Spleen (tissue), 11 donors: ENCODE results near the gene MCF2L. TPM values are rescaled to one million over a fixed set of nuclear protein-coding genes. Genes with fewer than 3 reads are reported as not detected.

ENCODE experiments used
- DNase-seq: peaks from one replicate; pipeline ENCODE4 v3.0.0-alpha.2; 2020
- H3K27ac ChIP-seq, 8 donors: fragments of 200-600 bp; sonication (generic) in 7 of 8; 1 replicate in 4 of 8; 2 replicates in 4 of 8; pipeline versions ENCODE4 v1.5.0 to v1.8.0; 2016 to 2021; ENCODE audit warnings: inconsistent platforms in 4 of 8, mild to moderate bottlenecking in 4 of 8, moderate library complexity in 1 of 8
- H3K27me3 ChIP-seq, 7 donors: fragments of 200-600 bp; sonication (generic) in 6 of 7; replicated peaks in 1 of 7; 1 replicate in 4 of 7; 2 replicates in 3 of 7; pipeline versions ENCODE4 v1.5.0 to v1.8.0; 2016 to 2021; ENCODE audit warnings: inconsistent platforms in 3 of 7, mild to moderate bottlenecking in 1 of 7
- H3K36me3 ChIP-seq, 6 donors: fragments of 200-600 bp; sonication (generic) in 5 of 6; 1 replicate in 4 of 6; 2 replicates in 2 of 6; pipeline versions ENCODE4 v1.5.0 to v1.8.0; 2016 to 2021; ENCODE audit warnings: inconsistent platforms in 2 of 6
- H3K4me1 ChIP-seq, 6 donors: fragments of 200-600 bp; sonication (generic) in 5 of 6; 1 replicate in 3 of 6; 2 replicates in 3 of 6; pipeline versions ENCODE4 v1.5.0 to v1.8.0; 2016 to 2021; ENCODE audit warnings: inconsistent platforms in 3 of 6
- H3K4me3 ChIP-seq, 8 donors: fragments of 200-600 bp; sonication (generic) in 7 of 8; 1 replicate in 4 of 8; 2 replicates in 4 of 8; pipeline versions ENCODE4 v1.5.0 to v1.8.0; 2016 to 2021; ENCODE audit warnings: inconsistent platforms in 4 of 8, mild to moderate bottlenecking in 4 of 8, moderate library complexity in 2 of 8
- H3K9me3 ChIP-seq, 8 donors: fragments of 200-600 bp; sonication (generic) in 7 of 8; 1 replicate in 4 of 8; 2 replicates in 4 of 8; pipeline versions ENCODE4 v1.5.0 to v1.8.0; 2016 to 2021; ENCODE audit warnings: inconsistent platforms in 4 of 8
- CTCF ChIP-seq, 11 experiments: fragments of 200-600 bp in 7 of 11; fragments of 450-650 bp in 4 of 11; sonication (generic) in 4 of 11; IDR thresholded peaks in 8 of 11; conservative IDR thresholded peaks in 3 of 11; 1 replicate in 7 of 11; 2 replicates in 4 of 11; pipeline versions ENCODE4 v1.4.0 to v1.8.0; 2016 to 2021; ENCODE audit warnings: antibody characterized with exemption in 11 of 11, inconsistent platforms in 4 of 11, mild to moderate bottlenecking in 1 of 11
- POLR2A ChIP-seq, 3 donors: fragments of 450-650 bp; IDR thresholded peaks; one replicate each; pipeline ENCODE4 v1.5.1; 2017; ENCODE audit warnings: antibody characterized with exemption in 3 of 3, mild to moderate bottlenecking in 1 of 3
- POLR2AphosphoS5 ChIP-seq, 3 donors: sonication (generic); formaldehyde crosslinking; IDR thresholded peaks; one replicate each; pipeline ENCODE4 v1.5.1; 2017; ENCODE audit warnings: antibody characterized with exemption in 3 of 3
- WGBS, 5 donors: extraction: QIAGEN DNeasy Blood & Tissue Kit in 3 of 5; methylation state at CpG; one replicate each; pipeline versions ENCODE4 v1.1.5 to v1.1.7; 2013 to 2018; 5-methylcytosine and 5-hydroxymethylcytosine counted together
- intact Hi-C: fragments of 100-400 bp; cut with DNase I; formaldehyde crosslinking; loops from one replicate; pipeline ENCODE4 v1.15.0; 2023; ENCODE audit warnings: low total_unique reads
- polyA plus RNA-seq, 3 donors: library from polyadenylated mRNA; stranded (reverse); fragments of 200-250 nt; gene quantifications; one replicate each; pipeline ENCODE4 v1.2.1, GENCODE V29; 2013
- total RNA-seq, 7 donors: library from RNA; depleted of rRNA in 3 of 7; stranded (reverse); fragments of >200 nt in 3 of 7; fragmentation: NEBNext Ultra II Directional in 4 of 7; extraction: Animal tissue kit (Norgen Biotek cat#: 25700) in 4 of 7; gene quantifications; one replicate each; pipeline versions ENCODE4 v1.1.0 to v1.2.1, GENCODE V29; 2016 to 2021
- donor health status: healthy with polysubstance abuse.
- donor health status: DM: no; HTN: no; CAD: no; lungs with moderate emphysema.
- donor health status: DM: no; HTN: no; CAD: no.
- donor health status: Bipolar disorder and iron deficiency.
- donor health status: healthy.
- donor health status: DM: no; HTN: no; CAD: no.
- donor health status: DM: yes; HTN: yes; CAD: no.

MCF2L gene
- total and polyA plus RNA-seq, 10 donors, result 4.3 to 21.4 (median 13.0) TPM

DNA sequence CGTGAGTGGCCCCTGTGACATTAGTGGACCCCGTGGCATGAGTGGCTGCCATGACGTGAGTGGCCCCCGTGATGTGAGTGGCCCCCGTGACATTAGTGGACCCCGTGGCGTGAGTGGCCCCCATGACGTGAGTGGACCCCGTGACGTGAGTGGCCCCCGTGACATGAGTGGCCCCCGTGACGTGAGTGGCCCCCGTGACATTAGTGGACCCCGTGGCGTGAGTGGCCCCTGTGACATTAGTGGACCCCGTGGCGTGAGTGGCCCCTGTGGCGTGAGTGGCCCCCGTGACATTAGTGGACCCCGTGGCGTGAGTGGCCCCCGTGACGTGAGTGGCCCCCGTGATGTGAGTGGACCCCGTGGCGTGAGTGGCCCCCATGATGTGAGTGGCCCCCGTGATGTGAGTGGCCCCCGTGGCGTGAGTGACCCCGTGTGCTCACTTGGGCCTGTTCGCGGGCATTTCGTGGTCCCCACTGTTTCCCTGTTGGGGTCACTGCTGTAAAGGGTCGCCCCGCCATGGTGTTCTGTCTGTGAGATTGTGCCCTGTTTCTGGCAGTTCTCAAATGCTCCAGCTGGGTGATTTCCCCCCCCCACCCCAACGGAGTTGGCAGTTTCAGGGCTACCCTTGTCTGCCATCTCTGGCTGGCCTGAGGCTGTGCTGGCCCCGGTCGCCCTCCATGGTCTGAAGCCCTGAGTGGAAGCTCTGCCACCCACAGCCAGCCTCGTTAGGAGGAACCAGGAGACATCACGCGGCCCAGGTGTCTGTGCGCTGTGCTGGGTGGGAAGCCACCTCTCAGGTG, 64.2 kb downstream of the MCF2L start:
- no peaks in the 10 kb centered on the region for H3K9me3 ChIP-seq
- peaks cover 0 to 19% (median 6%) of the 10 kb centered on the region in 6 donors for H3K4me1 ChIP-seq
- H3K27ac ChIP-seq, result no peak overlapping the region
- intact Hi-C loops, result no loop called here
- no peak for DNase-seq
- H3K27me3 ChIP-seq, result no peaks in the 10 kb centered on the region
- WGBS, 5 donors, result 79 to 97% (median 91%) methylated on average over 33 to 43 of the region's 43 CpGs
- H3K4me3 ChIP-seq, result no peak overlapping the region
- no peak for TF ChIP-seq CTCF (IDR thresholded peaks at IDR 0.05 in 8 of 11, conservative IDR thresholded peaks at IDR 0.05 in 3 of 11)
- TF ChIP-seq POLR2A (IDR thresholded peaks at IDR 0.05), result no peak
- TF ChIP-seq POLR2AphosphoS5 (IDR thresholded peaks at IDR 0.05), result no peak
- no peaks in the 10 kb centered on the region for H3K36me3 ChIP-seq

DNA sequence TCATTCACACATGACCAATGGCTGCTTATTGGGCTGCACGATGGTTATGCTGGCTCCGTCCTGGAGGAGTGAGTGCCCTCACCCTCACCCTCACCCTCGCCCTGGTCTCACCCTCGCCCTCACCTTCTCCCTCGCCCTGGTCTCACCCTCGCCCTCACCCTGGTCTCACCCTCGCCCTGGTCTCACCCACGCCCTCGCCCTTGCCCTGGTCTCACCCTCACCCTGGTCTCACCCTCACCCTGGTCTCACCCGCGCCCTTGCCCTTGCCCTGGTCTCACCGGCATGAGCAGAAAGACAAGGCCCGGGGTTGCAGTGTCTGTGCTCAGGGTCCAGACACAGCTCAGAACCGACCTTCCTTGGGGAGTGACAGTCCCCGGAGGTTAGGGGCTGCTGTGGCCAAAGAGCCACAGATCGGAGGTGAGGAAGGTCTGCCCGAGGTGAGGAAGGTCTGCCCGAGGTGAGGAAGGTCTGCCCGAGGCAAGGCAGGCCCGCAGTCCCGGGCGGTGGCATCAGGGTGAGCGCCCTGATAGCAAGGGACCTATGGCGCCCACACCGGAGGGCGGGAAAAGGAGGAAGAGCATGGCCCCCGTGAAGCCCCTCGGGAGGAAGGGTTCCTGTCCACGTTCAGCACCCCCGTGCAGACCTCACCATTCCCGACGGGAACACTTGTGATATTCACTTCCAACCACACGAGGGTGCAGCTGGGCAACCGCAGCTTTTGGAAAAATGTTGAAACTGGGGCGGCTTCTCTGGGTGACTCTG, 65.6 kb downstream of the MCF2L start:
- TF ChIP-seq CTCF (IDR thresholded peaks at IDR 0.05 in 8 of 11, conservative IDR thresholded peaks at IDR 0.05 in 3 of 11) (peak in 8 of 11 experiments; percentile 29 to 67 (median 56)), POLR2A (IDR thresholded peaks at IDR 0.05) (no peak)
- no peak overlapping the region for H3K4me3 ChIP-seq
- intact Hi-C loops, result no loop called here
- no peak overlapping the region for H3K27ac ChIP-seq
- no peak for DNase-seq
- H3K4me1 ChIP-seq, result peaks cover 0 to 14% (median 4%) of the 10 kb centered on the region in 6 donors
- H3K36me3 ChIP-seq, result no peaks in the 10 kb centered on the region
- no peaks in the 10 kb centered on the region for H3K9me3 ChIP-seq
- no peaks in the 10 kb centered on the region for H3K27me3 ChIP-seq
- 70 to 83% (median 78%) methylated on average over 34 to 35 of the region's 35 CpGs for WGBS, 5 donors

DNA sequence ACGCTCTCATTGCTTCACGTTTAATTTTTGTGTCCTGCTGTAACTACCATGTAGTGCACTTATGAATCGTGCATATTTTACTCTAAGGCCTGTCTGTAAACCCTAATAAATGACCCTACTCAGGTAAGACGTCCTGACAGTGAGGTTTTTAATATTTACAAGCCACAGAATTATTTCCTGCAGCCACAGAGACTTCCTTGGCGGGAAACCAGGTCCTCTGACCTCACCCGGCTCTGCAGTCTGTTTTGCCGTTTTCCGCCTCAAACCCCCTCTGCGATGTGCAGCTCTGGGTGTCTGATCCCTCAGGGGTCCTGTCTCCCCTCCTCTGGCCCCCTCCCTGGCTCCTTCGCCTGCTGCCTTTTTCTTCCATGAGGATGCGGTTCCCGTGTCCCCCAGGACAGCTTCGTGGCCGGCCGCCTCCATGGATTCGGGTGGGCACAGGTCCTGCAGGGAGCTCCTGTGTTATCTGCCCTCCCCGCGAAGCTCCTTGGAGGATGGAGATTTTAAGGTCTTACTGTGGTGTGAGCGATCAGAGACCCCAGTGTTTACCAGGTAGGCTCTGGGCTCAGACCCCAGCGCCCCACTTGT, 66.3 kb downstream of the MCF2L start:
- Histone ChIP-seq H3K27me3 (no peaks in the 10 kb centered on the region), H3K36me3 (no peaks in the 10 kb centered on the region), H3K4me3 (no peak overlapping the region), H3K4me1 (peaks cover 0 to 12% (median 3%) of the 10 kb centered on the region in 6 donors), H3K9me3 (no peaks in the 10 kb centered on the region), H3K27ac (no peak overlapping the region)
- intact Hi-C loops, result no loop called here
- no peak for TF ChIP-seq POLR2A (IDR thresholded peaks at IDR 0.05)
- no peak for TF ChIP-seq CTCF (IDR thresholded peaks at IDR 0.05 in 8 of 11, conservative IDR thresholded peaks at IDR 0.05 in 3 of 11)
- TF ChIP-seq POLR2AphosphoS5 (IDR thresholded peaks at IDR 0.05), result no peak
- WGBS, 5 donors, result 63 to 76% (median 65%) methylated on average over 20 of the region's 20 CpGs
- no peak for DNase-seq

- no peaks in the 10 kb centered on the region for H3K36me3 ChIP-seq
- intact Hi-C loops, result no loop called here
- H3K27me3 ChIP-seq, result peaks cover 0 to 2% (median 0%) of the 10 kb centered on the region in 7 donors
- no peak overlapping the region for H3K4me3 ChIP-seq
- H3K27ac ChIP-seq, result no peak overlapping the region
- WGBS, 5 donors, result 91 to 97% (median 96%) methylated on average over 14 of the region's 14 CpGs
- no peak for TF ChIP-seq POLR2AphosphoS5 (IDR thresholded peaks at IDR 0.05)
- no peak for TF ChIP-seq POLR2A (IDR thresholded peaks at IDR 0.05)
- TF ChIP-seq CTCF (IDR thresholded peaks at IDR 0.05 in 8 of 11, conservative IDR thresholded peaks at IDR 0.05 in 3 of 11), result no peak
- peaks cover 0 to 12% (median 3%) of the 10 kb centered on the region in 6 donors for H3K4me1 ChIP-seq
- H3K9me3 ChIP-seq, result no peaks in the 10 kb centered on the region
- no peak for DNase-seq
Measured at GRCh38 chr13:113036401-113036800, 67.4 kb downstream of the MCF2L start.
